ENCODE results near the gene TMEM98.

DNA sequence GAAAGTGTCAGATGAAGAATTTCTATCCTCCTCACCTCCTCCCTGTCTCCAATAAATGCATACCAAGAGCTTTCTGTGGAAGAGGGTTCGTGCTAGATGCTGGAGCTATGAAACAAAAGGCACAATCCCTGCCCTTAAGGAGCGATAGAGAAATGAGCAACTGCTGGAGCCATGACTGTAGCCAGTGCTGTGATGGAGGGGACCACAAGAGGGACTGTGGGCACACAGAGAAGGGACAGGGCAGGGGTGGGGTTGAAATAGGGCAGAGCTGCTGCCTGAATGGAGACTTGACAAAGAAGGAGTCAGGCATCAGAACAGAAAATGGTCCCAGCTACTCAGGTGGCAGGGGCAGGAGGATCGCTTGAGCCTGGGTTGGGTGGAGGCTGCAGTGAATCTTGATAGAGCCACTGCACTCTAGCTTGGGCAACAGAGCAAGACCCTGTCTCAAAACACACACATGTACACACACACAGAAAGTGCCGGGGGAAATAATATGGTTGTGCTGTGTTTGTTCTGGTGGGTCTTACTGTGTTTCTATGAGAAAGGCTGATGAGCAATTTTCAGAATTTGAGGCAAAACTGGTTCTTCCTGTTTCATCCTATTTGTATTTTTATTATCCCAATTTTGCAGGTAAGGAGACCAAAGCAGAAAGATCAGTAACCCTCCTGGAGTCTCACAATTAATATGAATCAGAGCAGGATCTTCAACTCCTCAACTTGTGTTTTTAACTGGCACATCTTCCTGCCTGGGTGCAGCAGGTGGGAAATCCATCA is 16.5 kb downstream of the TMEM98 start:
- TF ChIP-seq POLR2A (IDR thresholded peaks at IDR 0.05; ENCODE audit: low read depth, low read length), result no peak
- TF ChIP-seq, protein P1, sequence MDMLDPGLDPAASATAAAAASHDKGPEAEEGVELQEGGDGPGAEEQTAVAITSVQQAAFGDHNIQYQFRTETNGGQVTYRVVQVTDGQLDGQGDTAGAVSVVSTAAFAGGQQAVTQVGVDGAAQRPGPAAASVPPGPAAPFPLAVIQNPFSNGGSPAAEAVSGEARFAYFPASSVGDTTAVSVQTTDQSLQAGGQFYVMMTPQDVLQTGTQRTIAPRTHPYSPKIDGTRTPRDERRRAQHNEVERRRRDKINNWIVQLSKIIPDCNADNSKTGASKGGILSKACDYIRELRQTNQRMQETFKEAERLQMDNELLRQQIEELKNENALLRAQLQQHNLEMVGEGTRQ (IDR thresholded peaks at IDR 0.05; ENCODE audit: low read depth, low read length), result no peak
- TF ChIP-seq, protein P2, sequence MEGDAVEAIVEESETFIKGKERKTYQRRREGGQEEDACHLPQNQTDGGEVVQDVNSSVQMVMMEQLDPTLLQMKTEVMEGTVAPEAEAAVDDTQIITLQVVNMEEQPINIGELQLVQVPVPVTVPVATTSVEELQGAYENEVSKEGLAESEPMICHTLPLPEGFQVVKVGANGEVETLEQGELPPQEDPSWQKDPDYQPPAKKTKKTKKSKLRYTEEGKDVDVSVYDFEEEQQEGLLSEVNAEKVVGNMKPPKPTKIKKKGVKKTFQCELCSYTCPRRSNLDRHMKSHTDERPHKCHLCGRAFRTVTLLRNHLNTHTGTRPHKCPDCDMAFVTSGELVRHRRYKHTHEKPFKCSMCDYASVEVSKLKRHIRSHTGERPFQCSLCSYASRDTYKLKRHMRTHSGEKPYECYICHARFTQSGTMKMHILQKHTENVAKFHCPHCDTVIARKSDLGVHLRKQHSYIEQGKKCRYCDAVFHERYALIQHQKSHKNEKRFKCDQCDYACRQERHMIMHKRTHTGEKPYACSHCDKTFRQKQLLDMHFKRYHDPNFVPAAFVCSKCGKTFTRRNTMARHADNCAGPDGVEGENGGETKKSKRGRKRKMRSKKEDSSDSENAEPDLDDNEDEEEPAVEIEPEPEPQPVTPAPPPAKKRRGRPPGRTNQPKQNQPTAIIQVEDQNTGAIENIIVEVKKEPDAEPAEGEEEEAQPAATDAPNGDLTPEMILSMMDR (conservative IDR thresholded peaks at IDR 0.05; ENCODE audit: low read depth, low read length), result no peak
- no peak for TF ChIP-seq BHLHE40 (IDR thresholded peaks at IDR 0.05; ENCODE audit: low read depth, low read length)
- no peak for TF ChIP-seq RFX5 (IDR thresholded peaks at IDR 0.05; ENCODE audit: low read depth, low read length)
- TF ChIP-seq CEBPB (IDR thresholded peaks at IDR 0.05; ENCODE audit: low read depth, low read length), result no peak
- no peak for TF ChIP-seq RCOR1 (IDR thresholded peaks at IDR 0.05; ENCODE audit: insufficient replicate concordance, low read length)

Data from IMR-90 (cell line).